Endodermal cell (in vitro differentiated cells): Measurements from ENCODE around the gene SEC14L3. TPM values are rescaled to one million over a fixed set of nuclear protein-coding genes. Genes with fewer than 3 reads are reported as not detected.

Source experiments
- DNase-seq: peaks from one replicate; pipeline ENCODE4 v3.0.0-alpha.2; 2017
- H3K27ac ChIP-seq: 2 replicates; pipeline ENCODE4 v1.5.1; 2013; ENCODE audit warnings: mild to moderate bottlenecking, low read depth, low read length, moderate library complexity
- H3K27me3 ChIP-seq: 2 replicates; pipeline ENCODE4 v1.6.1; 2013; ENCODE audit warnings: mild to moderate bottlenecking, low read length, moderate library complexity; ENCODE audit not compliant: insufficient read depth, control insufficient read depth, poor library complexity, severe bottlenecking
- H3K36me3 ChIP-seq: 2 replicates; pipeline ENCODE4 v1.7.0; 2013; ENCODE audit warnings: mild to moderate bottlenecking, low read length, moderate library complexity; ENCODE audit not compliant: control insufficient read depth, insufficient read depth
- H3K4me1 ChIP-seq: one replicate; pipeline ENCODE4 v1.7.0; 2013; ENCODE audit warnings: low read length; ENCODE audit not compliant: control insufficient read depth, insufficient read depth
- H3K4me3 ChIP-seq: 2 replicates; pipeline ENCODE4 v1.5.1; 2013; ENCODE audit warnings: mild to moderate bottlenecking, low read length, moderate library complexity
- H3K9ac ChIP-seq: 2 replicates; pipeline ENCODE4 v1.6.1; 2013; ENCODE audit warnings: mild to moderate bottlenecking, low read length, moderate library complexity; ENCODE audit not compliant: poor library complexity, severe bottlenecking; ENCODE audit errors: extremely low read depth
- H3K9me3 ChIP-seq: 2 replicates; pipeline ENCODE4 v1.6.1; 2013; ENCODE audit warnings: mild to moderate bottlenecking, low read length, moderate library complexity; ENCODE audit not compliant: control insufficient read depth
- H3K27ac Mint-ChIP-seq: 2 replicates; pipeline ENCODE4 v1.8.0; 2020; ENCODE audit warnings: mixed read lengths
- H3K27me3 Mint-ChIP-seq: 2 replicates; pipeline ENCODE4 v1.8.0; 2021; ENCODE audit warnings: mild to moderate bottlenecking, mixed read lengths; ENCODE audit not compliant: insufficient read depth
- H3K36me3 Mint-ChIP-seq: 2 replicates; pipeline ENCODE4 v1.8.0; 2020; ENCODE audit warnings: low read depth, mixed read lengths
- H3K4me1 Mint-ChIP-seq: 2 replicates; pipeline ENCODE4 v1.8.0; 2020; ENCODE audit warnings: mixed read lengths
- H3K4me3 Mint-ChIP-seq: 2 replicates; pipeline ENCODE4 v1.8.0; 2020; ENCODE audit warnings: mild to moderate bottlenecking, moderate library complexity, mixed read lengths
- H3K9me3 Mint-ChIP-seq: 2 replicates; pipeline ENCODE4 v1.8.0; 2020; ENCODE audit warnings: mild to moderate bottlenecking, mixed read lengths
- CTCF ChIP-seq: fragments of 200-600 bp; sonication (generic); conservative IDR thresholded peaks from 2 replicates; pipeline ENCODE4 v1.5.0; 2021; ENCODE audit warnings: antibody characterized with exemption, mild to moderate bottlenecking
- WGBS, 2 experiments: methylation state at CpG; one replicate each; pipeline versions ENCODE4 v1.1.5 to v1.1.7; 2013; ENCODE audit warnings: missing lambda C conversion rate in 2 of 2, mixed read lengths in 1 of 2; ENCODE audit not compliant: insufficient coverage in 1 of 2, insufficient read length in 1 of 2; 5-methylcytosine and 5-hydroxymethylcytosine counted together
- total RNA-seq, 2 donors: library from RNA; stranded (reverse); fragmentation: NEBNext Ultra II Directional in 1 of 2; extraction: Animal tissue kit (Norgen Biotek cat#: 25700) in 1 of 2; gene quantifications; 2 replicates in 1 of 2; 3 replicates in 1 of 2; pipeline ENCODE4 v1.2.1, GENCODE V29; 2021

The SEC14L3 gene
- total RNA-seq, 2 donors from 2014 or later = not detected

GRCh38 chr22:30447656-30448055 is 24.2 kb downstream of the SEC14L3 start:
- H3K4me3 Mint-ChIP-seq = no peak overlapping the region
- Histone ChIP-seq H3K27ac (no peak overlapping the region), H3K36me3 (no peaks in the 10 kb centered on the region), H3K9ac (no peak overlapping the region), H3K4me1 (no peaks in the 10 kb centered on the region), H3K4me3 (no peak overlapping the region), H3K9me3 (no peaks in the 10 kb centered on the region), H3K27me3 (no peaks in the 10 kb centered on the region)
- WGBS, 2 experiments = 95 to 100% methylated on average over 1 to 3 of the region's 3 CpGs
- H3K27ac Mint-ChIP-seq = no peak overlapping the region
- H3K9me3 Mint-ChIP-seq = no peaks in the 10 kb centered on the region
- no peak for DNase-seq
- TF ChIP-seq CTCF = no peak
- peaks cover 2% of the 10 kb centered on the region for H3K4me1 Mint-ChIP-seq
- H3K36me3 Mint-ChIP-seq = no peaks in the 10 kb centered on the region
- no peaks in the 10 kb centered on the region for H3K27me3 Mint-ChIP-seq

GRCh38 chr22:30445438-30446145 is 26.2 kb downstream of the SEC14L3 start:
- H3K9me3 ChIP-seq = no peaks in the 10 kb centered on the region
- H3K27ac Mint-ChIP-seq = no peak overlapping the region
- H3K4me1 ChIP-seq = no peaks in the 10 kb centered on the region
- H3K36me3 ChIP-seq = no peaks in the 10 kb centered on the region
- no peaks in the 10 kb centered on the region for H3K27me3 ChIP-seq
- peak; percentile 36 for TF ChIP-seq CTCF
- H3K4me3 Mint-ChIP-seq = no peak overlapping the region
- no peak overlapping the region for H3K9ac ChIP-seq
- no peaks in the 10 kb centered on the region for H3K36me3 Mint-ChIP-seq
- no peak overlapping the region for H3K27ac ChIP-seq
- H3K9me3 Mint-ChIP-seq = no peaks in the 10 kb centered on the region
- peaks cover 2% of the 10 kb centered on the region for H3K4me1 Mint-ChIP-seq
- no peaks in the 10 kb centered on the region for H3K27me3 Mint-ChIP-seq
- 29 to 66% methylated on average over 3 to 5 of the region's 5 CpGs for WGBS, 2 experiments
- no peak overlapping the region for H3K4me3 ChIP-seq
- no peak for DNase-seq

- Mint-ChIP-seq H3K4me3 (peak overlapping the region; percentile 32), H3K4me1 (peaks cover 2% of the 10 kb centered on the region), H3K9me3 (no peaks in the 10 kb centered on the region), H3K36me3 (no peaks in the 10 kb centered on the region), H3K27ac (peak overlapping the region; percentile 78), H3K27me3 (peaks cover 2% of the 10 kb centered on the region)
- peak; percentile 93 for DNase-seq
- Histone ChIP-seq H3K36me3 (no peaks in the 10 kb centered on the region), H3K27ac (no peak overlapping the region), H3K27me3 (no peaks in the 10 kb centered on the region), H3K9ac (no peak overlapping the region), H3K4me1 (no peaks in the 10 kb centered on the region), H3K4me3 (no peak overlapping the region), H3K9me3 (no peaks in the 10 kb centered on the region)
- 28 to 50% methylated on average over 2 to 11 of the region's 11 CpGs for WGBS, 2 experiments
- TF ChIP-seq CTCF = peak; percentile 93
These were observed 27.0 kb downstream of the SEC14L3 start for GRCh38 chr22:30444632-30445437.
